CD14-positive monocyte (primary cell): ENCODE measurements around the gene SERBP1. TPM values are rescaled to one million over a fixed set of nuclear protein-coding genes. Genes with fewer than 3 reads are reported as not detected.

Experiments
- DNase-seq, 3 donors: peaks; one replicate each; pipeline ENCODE4 v3.0.0-alpha.2; 2011 to 2022
- H2AFZ ChIP-seq: 2 replicates; pipeline ENCODE4 v1.6.0; 2012; ENCODE audit warnings: mild to moderate bottlenecking, low read depth, low read length, inconsistent platforms; ENCODE audit not compliant: insufficient read depth, poor library complexity, severe bottlenecking
- H3K27ac ChIP-seq, 2 donors: 1 replicate in 1 of 2; 2 replicates in 1 of 2; pipeline ENCODE4 v1.5.1; 2012 to 2013; ENCODE audit warnings: low read length in 2 of 2, control low read depth in 1 of 2, inconsistent platforms in 1 of 2, low read depth in 1 of 2, mild to moderate bottlenecking in 1 of 2
- H3K27me3 ChIP-seq, 2 donors: one replicate each; pipeline versions ENCODE4 v1.6.0 to v1.6.1; 2011 to 2013; ENCODE audit warnings: low read length in 2 of 2; ENCODE audit not compliant: control insufficient read depth in 2 of 2, insufficient read depth in 2 of 2
- H3K36me3 ChIP-seq, 2 donors: replicated peaks in 1 of 2; 1 replicate in 1 of 2; 2 replicates in 1 of 2; pipeline versions ENCODE4 v1.5.1 to v1.6.1; 2012 to 2013; ENCODE audit warnings: low read length in 2 of 2, control low read depth in 1 of 2, inconsistent platforms in 1 of 2, mild to moderate bottlenecking in 1 of 2; ENCODE audit not compliant: insufficient read depth in 2 of 2, control insufficient read depth in 1 of 2
- H3K4me1 ChIP-seq, 2 donors: 1 replicate in 1 of 2; 2 replicates in 1 of 2; pipeline versions ENCODE4 v1.5.1 to v1.6.1; 2012 to 2013; ENCODE audit warnings: low read length in 2 of 2, control low read depth in 1 of 2, inconsistent platforms in 1 of 2, mild to moderate bottlenecking in 1 of 2, moderate library complexity in 1 of 2; ENCODE audit not compliant: insufficient read depth in 2 of 2, control insufficient read depth in 1 of 2
- H3K4me2 ChIP-seq: replicated peaks from 2 replicates; pipeline ENCODE3; 2012; ENCODE audit warnings: low read length, moderate library complexity, mild to moderate bottlenecking; ENCODE audit not compliant: poor library complexity, severe bottlenecking; ENCODE audit errors: extremely low read depth
- H3K4me3 ChIP-seq, 3 experiments: fragments of 200-600 bp in 1 of 3; sonication (generic) in 1 of 3; replicated peaks in 1 of 3; 1 replicate in 2 of 3; 2 replicates in 1 of 3; pipeline ENCODE4 v1.5.1; 2011 to 2013; ENCODE audit warnings: low read length in 3 of 3, mild to moderate bottlenecking in 3 of 3, control low read depth in 2 of 3, low read depth in 2 of 3, inconsistent platforms in 1 of 3, moderate library complexity in 1 of 3
- H3K79me2 ChIP-seq: 2 replicates; pipeline ENCODE4 v1.6.0; 2012; ENCODE audit warnings: mild to moderate bottlenecking, control low read depth, inconsistent platforms, low read length, moderate library complexity; ENCODE audit not compliant: insufficient read depth
- H3K9ac ChIP-seq: 2 replicates; pipeline ENCODE4 v1.6.0; 2017; ENCODE audit warnings: low read length, mild to moderate bottlenecking; ENCODE audit not compliant: insufficient read depth, poor library complexity, severe bottlenecking
- H3K9me3 ChIP-seq, 2 donors: replicated peaks in 1 of 2; 1 replicate in 1 of 2; 2 replicates in 1 of 2; pipeline versions ENCODE4 v1.5.1 to v1.6.1; 2012 to 2013; ENCODE audit warnings: low read length in 2 of 2, control low read depth in 1 of 2; ENCODE audit not compliant: control insufficient read depth in 1 of 2, insufficient read depth in 1 of 2
- H4K20me1 ChIP-seq: 2 replicates; pipeline ENCODE4 v1.6.0; 2012; ENCODE audit warnings: mild to moderate bottlenecking, low read length, control low read depth, moderate library complexity; ENCODE audit not compliant: insufficient read depth
- H3K27ac Mint-ChIP-seq, 7 donors: one replicate each; pipeline ENCODE4 v1.8.0; 2020; ENCODE audit warnings: mild to moderate bottlenecking in 7 of 7, mixed read lengths in 7 of 7, moderate library complexity in 6 of 7, inconsistent platforms in 2 of 7
- H3K27me3 Mint-ChIP-seq, 3 donors: one replicate each; pipeline ENCODE4 v1.8.0; 2021 to 2022; ENCODE audit warnings: low read depth in 3 of 3, mild to moderate bottlenecking in 3 of 3, mixed read lengths in 3 of 3, moderate library complexity in 3 of 3, inconsistent platforms in 1 of 3
- H3K36me3 Mint-ChIP-seq, 2 donors: one replicate each; pipeline ENCODE4 v1.8.0; 2020; ENCODE audit warnings: mixed read lengths in 2 of 2, inconsistent platforms in 1 of 2, mild to moderate bottlenecking in 1 of 2
- H3K4me1 Mint-ChIP-seq: one replicate; pipeline ENCODE4 v1.8.0; 2020; ENCODE audit warnings: mild to moderate bottlenecking, mixed read lengths
- H3K4me3 Mint-ChIP-seq, 2 donors: one replicate each; pipeline ENCODE4 v1.8.0; 2020; ENCODE audit warnings: mild to moderate bottlenecking in 2 of 2, mixed read lengths in 2 of 2, moderate library complexity in 1 of 2
- H3K9me3 Mint-ChIP-seq, 7 donors: one replicate each; pipeline ENCODE4 v1.8.0; 2020 to 2022; ENCODE audit warnings: mixed read lengths in 7 of 7, mild to moderate bottlenecking in 6 of 7, moderate library complexity in 6 of 7, inconsistent platforms in 2 of 7
- WGBS: methylation state at CpG from one replicate; pipeline ENCODE4 v1.1.5; 2013; ENCODE audit warnings: missing lambda C conversion rate; ENCODE audit not compliant: insufficient coverage; 5-methylcytosine and 5-hydroxymethylcytosine counted together
- intact Hi-C, 2 donors: fragments of 100-400 bp; cut with micrococcal nuclease; formaldehyde crosslinking; loops; one replicate each; pipeline versions ENCODE4 v1.15.0 to v1.15.1; 2023
- polyA plus RNA-seq, 3 donors: library from polyadenylated mRNA; depleted of rRNA in 1 of 3; unstranded in 2 of 3; stranded (reverse) in 1 of 3; fragments of 300-500 nt in 2 of 3; fragments of >200 nt in 1 of 3; fragmentation: Illumina TruSeq in 2 of 3; gene quantifications; 1 replicate in 2 of 3; 2 replicates in 1 of 3; pipeline ENCODE4 v1.2.3, GENCODE V29; 2012 to 2021
- TF ChIP-seq, protein P1 (sequence below): fragments of 200-600 bp; IDR thresholded peaks from one replicate; pipeline ENCODE4 v1.8.0; 2022; ENCODE audit warnings: antibody characterized with exemption, mild to moderate bottlenecking

Gene SERBP1
- polyA plus RNA-seq, 3 donors, result 38.2 to 78.8 (median 75.3) TPM

DNA sequence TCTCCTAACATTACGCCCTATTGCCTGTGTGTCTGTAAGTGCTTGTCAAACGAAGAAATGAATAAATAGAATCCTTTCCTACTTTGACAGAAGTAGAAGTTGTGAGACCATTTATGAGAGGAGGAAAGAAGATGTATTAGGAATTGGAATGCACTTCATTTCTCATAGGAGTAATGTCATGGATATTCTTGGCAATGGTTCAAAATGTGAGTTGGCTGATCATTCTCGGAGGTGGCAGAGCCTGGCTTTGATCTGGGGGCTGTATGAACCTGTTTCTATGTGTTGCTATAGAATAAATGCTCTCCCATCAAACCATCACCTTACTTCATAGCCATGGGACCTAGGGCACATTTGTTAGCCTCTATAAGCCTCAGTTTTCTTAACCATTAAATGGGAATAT lies 10.1 kb upstream of the SERBP1 start:
- no peak overlapping the region for H3K27ac Mint-ChIP-seq
- peaks cover 19% of the 10 kb centered on the region for H3K4me1 Mint-ChIP-seq
- no peak for DNase-seq
- no CpG with 5 or more reads among the region's 3 CpGs for WGBS
- peaks cover 7 to 17% of the 10 kb centered on the region in 2 donors for H3K4me1 ChIP-seq
- no peak overlapping the region for H3K4me3 ChIP-seq
- intact Hi-C loops, result no loop called here
- H3K27me3 Mint-ChIP-seq, result peaks cover 0 to 2% (median 0%) of the 10 kb centered on the region in 3 donors
- no peak overlapping the region for H3K4me2 ChIP-seq
- no peaks in the 10 kb centered on the region for H3K79me2 ChIP-seq
- H3K36me3 ChIP-seq, result no peaks in the 10 kb centered on the region
- no peaks in the 10 kb centered on the region for H3K9me3 Mint-ChIP-seq
- TF ChIP-seq, protein P1, sequence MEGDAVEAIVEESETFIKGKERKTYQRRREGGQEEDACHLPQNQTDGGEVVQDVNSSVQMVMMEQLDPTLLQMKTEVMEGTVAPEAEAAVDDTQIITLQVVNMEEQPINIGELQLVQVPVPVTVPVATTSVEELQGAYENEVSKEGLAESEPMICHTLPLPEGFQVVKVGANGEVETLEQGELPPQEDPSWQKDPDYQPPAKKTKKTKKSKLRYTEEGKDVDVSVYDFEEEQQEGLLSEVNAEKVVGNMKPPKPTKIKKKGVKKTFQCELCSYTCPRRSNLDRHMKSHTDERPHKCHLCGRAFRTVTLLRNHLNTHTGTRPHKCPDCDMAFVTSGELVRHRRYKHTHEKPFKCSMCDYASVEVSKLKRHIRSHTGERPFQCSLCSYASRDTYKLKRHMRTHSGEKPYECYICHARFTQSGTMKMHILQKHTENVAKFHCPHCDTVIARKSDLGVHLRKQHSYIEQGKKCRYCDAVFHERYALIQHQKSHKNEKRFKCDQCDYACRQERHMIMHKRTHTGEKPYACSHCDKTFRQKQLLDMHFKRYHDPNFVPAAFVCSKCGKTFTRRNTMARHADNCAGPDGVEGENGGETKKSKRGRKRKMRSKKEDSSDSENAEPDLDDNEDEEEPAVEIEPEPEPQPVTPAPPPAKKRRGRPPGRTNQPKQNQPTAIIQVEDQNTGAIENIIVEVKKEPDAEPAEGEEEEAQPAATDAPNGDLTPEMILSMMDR, result no peak
- H3K27me3 ChIP-seq, result no peaks in the 10 kb centered on the region
- H3K9me3 ChIP-seq, result no peaks in the 10 kb centered on the region
- no peaks in the 10 kb centered on the region for H4K20me1 ChIP-seq
- H3K36me3 Mint-ChIP-seq, result no peaks in the 10 kb centered on the region
- no peak overlapping the region for H2AFZ ChIP-seq
- no peak overlapping the region for H3K4me3 Mint-ChIP-seq
- H3K9ac ChIP-seq, result no peak overlapping the region
- no peak overlapping the region for H3K27ac ChIP-seq

DNA sequence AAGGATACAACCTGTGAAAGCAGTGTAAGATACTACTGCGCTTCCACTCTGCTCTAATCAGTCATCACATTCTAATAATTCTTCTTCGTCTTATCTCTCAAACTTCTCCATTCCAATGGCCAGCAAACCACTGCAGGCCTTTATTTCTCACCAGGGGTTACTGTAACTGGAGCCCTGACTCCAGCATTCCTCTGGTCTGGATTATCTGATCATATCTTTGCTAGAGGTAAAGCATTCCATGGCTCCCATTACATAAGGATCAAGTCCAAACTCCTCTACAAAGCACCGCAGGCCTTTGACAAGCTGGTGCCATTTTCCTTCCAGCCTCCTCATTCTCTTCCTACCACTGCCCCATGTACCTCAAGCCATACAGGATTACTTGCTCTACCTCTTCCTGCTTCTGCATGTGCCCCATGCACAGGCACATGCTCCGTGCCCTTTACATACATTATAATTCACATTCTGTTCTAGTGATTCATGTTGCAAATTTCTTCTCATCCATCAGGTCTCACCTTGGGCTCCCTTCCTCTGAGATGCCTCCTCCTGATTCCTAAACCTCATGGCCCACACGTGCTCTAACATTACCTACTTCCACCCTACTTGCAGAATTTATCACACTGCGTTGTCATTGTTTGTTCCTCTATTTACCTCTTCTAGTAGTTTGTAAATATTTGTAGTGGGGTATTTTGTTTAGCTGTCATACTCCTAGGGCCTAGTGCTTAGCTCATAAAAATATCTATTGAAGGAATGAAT lies 9.3 kb upstream of the SERBP1 start:
- DNase-seq, result no peak
- no peak overlapping the region for H3K4me3 Mint-ChIP-seq
- Histone ChIP-seq H3K36me3 (no peaks in the 10 kb centered on the region), H2AFZ (no peak overlapping the region), H4K20me1 (no peaks in the 10 kb centered on the region), H3K9ac (no peak overlapping the region), H3K9me3 (no peaks in the 10 kb centered on the region), H3K27me3 (no peaks in the 10 kb centered on the region), H3K27ac (no peak overlapping the region), H3K4me3 (no peak overlapping the region), H3K4me2 (no peak overlapping the region), H3K79me2 (no peaks in the 10 kb centered on the region), H3K4me1 (peaks cover 9 to 19% of the 10 kb centered on the region in 2 donors)
- intact Hi-C loops, result loop anchor here (10.0 kb wide), 2 partner anchors 245 to 515 kb away; partner anchors contain the start of genes DNAI4 (in 1 of the 2), GADD45A (in 1 of the 2) and MIER1 (in 1 of the 2)
- peaks cover 22% of the 10 kb centered on the region for H3K4me1 Mint-ChIP-seq
- H3K27ac Mint-ChIP-seq, result no peak overlapping the region
- peaks cover 0 to 2% (median 0%) of the 10 kb centered on the region in 3 donors for H3K27me3 Mint-ChIP-seq
- H3K9me3 Mint-ChIP-seq, result no peaks in the 10 kb centered on the region
- WGBS, result 100% methylated on average over 4 of the region's 6 CpGs
- TF ChIP-seq, protein P1, result no peak
- H3K36me3 Mint-ChIP-seq, result no peaks in the 10 kb centered on the region
